ENCODE data around the gene PRTG.
"Not testable (repeated sequence)": the region's sequence is repeated elsewhere in the genome, so short reads cannot be mapped to it uniquely, and the experiment has no call there.

The PRTG gene

GRCh38 chr15:55694652-55695150 is 48.3 kb downstream of the PRTG start:
- no peak for DNase-seq

- not testable (repeated sequence) for DNase-seq
Measured at GRCh38 chr15:55693116-55693515, 49.8 kb downstream of the PRTG start.

GRCh38 chr15:55687792-55688191 is 55.2 kb downstream of the PRTG start:
- DNase-seq: no peak

- DNase-seq: no peak
Measured at GRCh38 chr15:55685286-55685685, 57.7 kb downstream of the PRTG start.

- no peak for DNase-seq
Measured at GRCh38 chr15:55683376-55683775, 59.6 kb downstream of the PRTG start.

GRCh38 chr15:55681631-55682030 is 61.3 kb downstream of the PRTG start:
- DNase-seq: no peak

GRCh38 chr15:55676507-55676906 is 66.4 kb downstream of the PRTG start:
- DNase-seq: no peak

GRCh38 chr15:55673287-55673686 is 69.7 kb downstream of the PRTG start:
- DNase-seq: no peak

- no peak for DNase-seq
Measured at GRCh38 chr15:55669270-55669669, 73.7 kb downstream of the PRTG start.

- DNase-seq: no peak
Measured at GRCh38 chr15:55665605-55666227, 77.2 kb downstream of the PRTG start.

GRCh38 chr15:55661428-55661827 is 81.5 kb downstream of the PRTG start:
- no peak for DNase-seq

GRCh38 chr15:55660153-55660552 is 82.8 kb downstream of the PRTG start:
- no peak for DNase-seq

GRCh38 chr15:55659481-55659880 is 83.5 kb downstream of the PRTG start:
- DNase-seq: no peak

- DNase-seq: no peak
Measured at GRCh38 chr15:55658886-55659285, 84.1 kb downstream of the PRTG start.

- no peak for DNase-seq
Measured at GRCh38 chr15:55654561-55655031, 88.4 kb downstream of the PRTG start.

- no peak for DNase-seq
Measured at GRCh38 chr15:55652909-55653495, 90.0 kb downstream of the PRTG start.

GRCh38 chr15:55652359-55652758 is 90.6 kb downstream of the PRTG start:
- no peak for DNase-seq

GRCh38 chr15:55649058-55649423 is 93.9 kb downstream of the PRTG start:
- no peak for DNase-seq

- no peak for DNase-seq
Measured at GRCh38 chr15:55638764-55639163, 104.2 kb downstream of the PRTG start.

GRCh38 chr15:55637086-55637485 is 105.9 kb downstream of the PRTG start:
- DNase-seq: no peak

- DNase-seq: no peak
Measured at GRCh38 chr15:55633731-55634130, 109.2 kb downstream of the PRTG start.

- DNase-seq: no peak
Measured at GRCh38 chr15:55632434-55632833, 110.5 kb downstream of the PRTG start.

- no peak for DNase-seq
Measured at GRCh38 chr15:55630858-55631257, 112.1 kb downstream of the PRTG start.

- DNase-seq: no peak
Measured at GRCh38 chr15:55628369-55628730, 114.6 kb downstream of the PRTG start.
